Measurements from ENCODE around the gene ECI1.
A peak's percentile ranks its signal among the peaks of the same experiment; 100 is the strongest.

The ECI1 gene

DNA sequence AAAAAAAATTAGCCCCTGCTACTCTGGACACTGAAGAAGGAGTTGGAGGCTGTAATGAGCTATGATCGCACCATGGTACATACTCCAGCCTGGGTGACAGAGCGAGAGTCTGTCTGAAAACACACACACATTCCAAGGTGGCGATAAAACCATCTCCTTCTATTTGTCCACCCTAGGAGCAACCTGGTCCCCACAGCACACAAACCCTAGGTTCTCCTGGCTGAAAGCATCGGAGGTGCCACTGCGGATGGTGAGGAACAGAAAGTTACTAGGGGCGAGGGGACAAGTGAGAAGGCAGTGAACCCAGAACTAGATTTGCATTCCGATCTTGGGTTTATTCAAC is 1.4 kb upstream of the ECI1 start:
- Histone ChIP-seq H3K4me3 (ENCODE audit: low read depth, low read length) (no peak overlapping the region), H3K27me3 (no peaks in the 10 kb centered on the region), H3K4me1 (peaks cover 3% of the 10 kb centered on the region; the same call in 1 of the 2 replicates), H3K36me3 (peaks cover 65% of the 10 kb centered on the region), H3K9me3 (no peaks in the 10 kb centered on the region)
- no peak for DNase-seq
- TF ChIP-seq, protein P1, sequence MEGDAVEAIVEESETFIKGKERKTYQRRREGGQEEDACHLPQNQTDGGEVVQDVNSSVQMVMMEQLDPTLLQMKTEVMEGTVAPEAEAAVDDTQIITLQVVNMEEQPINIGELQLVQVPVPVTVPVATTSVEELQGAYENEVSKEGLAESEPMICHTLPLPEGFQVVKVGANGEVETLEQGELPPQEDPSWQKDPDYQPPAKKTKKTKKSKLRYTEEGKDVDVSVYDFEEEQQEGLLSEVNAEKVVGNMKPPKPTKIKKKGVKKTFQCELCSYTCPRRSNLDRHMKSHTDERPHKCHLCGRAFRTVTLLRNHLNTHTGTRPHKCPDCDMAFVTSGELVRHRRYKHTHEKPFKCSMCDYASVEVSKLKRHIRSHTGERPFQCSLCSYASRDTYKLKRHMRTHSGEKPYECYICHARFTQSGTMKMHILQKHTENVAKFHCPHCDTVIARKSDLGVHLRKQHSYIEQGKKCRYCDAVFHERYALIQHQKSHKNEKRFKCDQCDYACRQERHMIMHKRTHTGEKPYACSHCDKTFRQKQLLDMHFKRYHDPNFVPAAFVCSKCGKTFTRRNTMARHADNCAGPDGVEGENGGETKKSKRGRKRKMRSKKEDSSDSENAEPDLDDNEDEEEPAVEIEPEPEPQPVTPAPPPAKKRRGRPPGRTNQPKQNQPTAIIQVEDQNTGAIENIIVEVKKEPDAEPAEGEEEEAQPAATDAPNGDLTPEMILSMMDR (IDR thresholded peaks at IDR 0.05; ENCODE audit: low read depth, low read length) = no peak

DNA sequence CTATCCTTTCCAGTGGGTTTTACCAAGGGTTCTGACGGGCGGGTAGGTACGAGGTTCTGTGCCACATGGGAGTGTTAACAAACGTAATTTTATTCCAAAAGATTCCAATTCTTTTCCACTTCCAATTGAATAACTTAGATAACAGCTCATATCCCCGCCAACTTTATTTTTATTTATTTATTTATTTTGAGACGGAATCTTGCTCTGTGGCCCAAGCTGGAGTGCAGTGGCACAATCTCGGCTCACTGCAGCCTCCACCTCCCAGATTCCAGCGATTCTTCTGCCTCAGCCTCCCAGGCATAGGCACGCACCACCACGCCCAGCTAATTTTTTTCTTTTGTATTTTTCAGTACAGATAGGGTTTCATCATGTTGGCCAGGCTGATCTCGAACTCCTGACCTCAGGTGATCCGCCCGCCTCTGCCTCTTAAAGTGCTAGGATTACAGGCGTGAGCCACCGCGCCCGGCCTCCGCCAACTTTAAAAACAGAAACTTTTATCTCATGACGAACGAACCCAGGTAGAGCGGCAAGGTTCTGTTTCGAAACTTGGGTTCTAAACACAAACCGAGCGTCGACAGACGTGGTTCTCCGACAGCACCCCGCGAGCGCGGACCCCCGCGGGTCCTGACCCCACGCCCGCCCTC is 613 bp downstream of the ECI1 start:
- no peaks in the 10 kb centered on the region for H3K27me3 ChIP-seq
- no peaks in the 10 kb centered on the region for H3K9me3 ChIP-seq
- peaks cover 62% of the 10 kb centered on the region for H3K36me3 ChIP-seq
- H3K4me1 ChIP-seq = peaks cover 3% of the 10 kb centered on the region; the same call in 1 of the 2 replicates
- H3K4me3 ChIP-seq (ENCODE audit: low read depth, low read length) = peak overlapping the region; percentile 72
- DNase-seq = no peak
- TF ChIP-seq, protein P1 (IDR thresholded peaks at IDR 0.05; ENCODE audit: low read depth, low read length) = no peak

DNA sequence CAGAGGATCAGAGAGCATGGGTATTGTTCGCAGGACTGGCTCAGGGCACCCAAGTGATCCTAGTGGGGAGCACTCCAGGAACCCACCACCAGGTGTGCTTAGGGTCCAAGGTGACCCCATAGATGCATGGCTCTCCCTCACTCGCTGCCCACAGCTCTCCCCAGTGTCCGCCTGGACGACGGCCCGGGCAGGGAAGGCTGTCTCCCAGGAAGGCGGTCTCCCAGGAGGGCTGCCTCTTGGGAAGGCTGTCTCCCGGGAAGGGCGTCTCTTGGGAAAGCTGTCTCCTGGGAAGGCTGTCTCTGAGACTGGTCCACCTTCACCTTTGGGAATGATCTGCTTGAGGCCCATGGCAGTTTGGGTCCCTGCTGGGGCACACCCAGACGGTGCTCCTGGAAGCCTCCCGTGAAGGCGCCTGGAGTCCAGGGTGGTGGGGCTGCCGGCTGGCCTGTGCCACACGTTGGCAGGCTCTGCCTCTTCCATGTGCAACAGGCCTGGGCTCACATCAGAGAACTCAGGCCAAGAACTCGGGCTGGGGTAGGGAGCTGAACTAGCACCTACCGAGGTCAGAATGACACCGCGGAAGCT is 5.0 kb downstream of the ECI1 start:
- Histone ChIP-seq H3K27me3 (no peaks in the 10 kb centered on the region), H3K4me1 (no peaks in the 10 kb centered on the region), H3K9me3 (no peaks in the 10 kb centered on the region), H3K4me3 (ENCODE audit: low read depth, low read length) (no peak overlapping the region), H3K36me3 (peaks cover 62% of the 10 kb centered on the region)
- no peak for DNase-seq
- TF ChIP-seq, protein P1 (IDR thresholded peaks at IDR 0.05; ENCODE audit: low read depth, low read length) = no peak

DNA sequence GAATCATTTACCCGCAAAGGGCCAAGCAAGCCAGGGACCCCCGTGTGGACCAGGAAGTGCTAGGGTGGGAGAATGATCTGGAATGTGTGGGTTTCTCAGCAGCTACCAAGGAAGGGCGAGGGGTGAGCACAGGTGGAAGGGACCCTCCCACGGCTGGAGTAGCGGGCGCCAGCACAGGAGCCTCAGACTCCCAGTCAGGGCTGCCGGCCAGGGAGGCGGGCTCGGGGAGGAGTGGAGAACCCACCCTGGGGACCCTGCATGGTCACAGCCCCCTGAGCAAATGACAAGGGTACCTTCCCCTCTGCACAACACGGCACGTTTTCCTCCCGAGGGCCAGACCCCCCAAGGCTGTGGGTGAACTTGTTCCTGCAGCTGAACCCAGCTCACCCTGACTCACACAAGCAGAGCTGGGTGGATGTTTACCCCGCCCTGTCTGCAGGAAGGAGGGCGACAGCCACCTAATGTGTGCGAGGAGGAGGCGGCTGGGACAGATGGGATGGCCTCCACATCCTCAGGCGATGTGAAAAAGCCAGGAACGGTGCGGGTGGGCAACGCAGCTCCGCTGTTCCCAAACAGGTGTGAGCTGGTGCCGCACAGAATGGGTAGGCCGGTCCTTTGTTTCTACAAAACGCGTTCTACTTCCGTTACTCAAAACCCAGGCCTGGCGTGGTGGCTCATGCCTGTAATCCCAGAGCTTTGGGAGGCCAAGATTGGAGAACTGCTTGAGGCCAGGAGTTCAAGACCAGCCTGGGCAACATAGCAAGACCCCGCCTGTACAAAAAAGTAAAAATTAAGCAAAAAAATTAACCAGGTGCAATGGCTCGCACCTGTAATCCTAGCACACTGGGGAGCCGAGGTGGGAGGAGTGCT is 6.2 kb downstream of the ECI1 start:
- no peaks in the 10 kb centered on the region for H3K27me3 ChIP-seq
- no peaks in the 10 kb centered on the region for H3K9me3 ChIP-seq
- peaks cover 62% of the 10 kb centered on the region for H3K36me3 ChIP-seq
- no peak overlapping the region for H3K4me3 ChIP-seq (ENCODE audit: low read depth, low read length)
- DNase-seq = no peak
- TF ChIP-seq, protein P1 (IDR thresholded peaks at IDR 0.05; ENCODE audit: low read depth, low read length) = no peak
- no peaks in the 10 kb centered on the region for H3K4me1 ChIP-seq

DNA sequence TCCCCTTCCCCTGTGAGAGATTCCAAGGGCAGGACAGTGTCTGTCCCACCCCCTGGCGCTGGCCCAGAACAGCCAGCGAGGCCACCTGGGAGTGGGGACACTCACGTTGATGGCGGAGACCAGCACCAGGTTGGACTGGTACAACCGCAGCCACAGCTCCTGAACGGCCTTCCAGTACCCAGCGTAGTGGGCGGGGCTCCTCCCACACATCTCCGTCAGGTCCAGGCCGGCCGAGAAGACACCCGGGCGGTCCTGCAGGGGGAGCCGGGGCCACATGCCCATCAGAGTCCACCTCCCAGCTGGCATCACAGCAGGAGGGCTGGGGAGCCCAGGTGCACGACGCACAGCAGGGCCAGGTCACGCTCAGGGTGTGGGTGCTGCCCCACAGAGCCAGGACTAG is 7.1 kb downstream of the ECI1 start:
- H3K9me3 ChIP-seq = no peaks in the 10 kb centered on the region
- peaks cover 60% of the 10 kb centered on the region for H3K36me3 ChIP-seq
- TF ChIP-seq, protein P1 (IDR thresholded peaks at IDR 0.05; ENCODE audit: low read depth, low read length) = 0 out of 2 replicates have a peak, but pooled peaks have one; percentile 5
- DNase-seq = peak; percentile 56
- no peak overlapping the region for H3K4me3 ChIP-seq (ENCODE audit: low read depth, low read length)
- H3K4me1 ChIP-seq = no peaks in the 10 kb centered on the region
- H3K27me3 ChIP-seq = no peaks in the 10 kb centered on the region

Measured in BE2C (cell line).